Body of pancreas (tissue), 4 donors: ENCODE measurements around the gene ATG101. TPM values are rescaled to one million over a fixed set of nuclear protein-coding genes. Genes with fewer than 3 reads are reported as not detected.
"Not testable (repeated sequence)": the region's sequence is repeated elsewhere in the genome, so short reads cannot be mapped to it uniquely, and the experiment has no call there.

Experiments used
- ATAC-seq: fragments of 150-250 bp; one replicate; pipeline ENCODE4 v1.9.1; 2016
- DNase-seq, 4 donors: peaks; one replicate each; pipeline ENCODE4 v3.0.0-alpha.2; 2019
- H3K27ac ChIP-seq, 4 donors: fragments of 200-600 bp; sonication (generic); 1 replicate in 3 of 4; 2 replicates in 1 of 4; pipeline versions ENCODE4 v1.5.1 to v1.6.1; 2016 to 2019; ENCODE audit warnings: mild to moderate bottlenecking in 1 of 4, mixed read lengths in 1 of 4, moderate library complexity in 1 of 4
- H3K27me3 ChIP-seq, 2 donors: fragments of 200-600 bp; sonication (generic); one replicate each; pipeline ENCODE4 v1.6.0; 2016; ENCODE audit warnings: mild to moderate bottlenecking in 1 of 2
- H3K36me3 ChIP-seq, 2 donors: fragments of 200-600 bp; sonication (generic); replicated peaks in 1 of 2; 2 replicates each; pipeline ENCODE4 v1.5.1; 2016; ENCODE audit warnings: low read depth in 2 of 2; ENCODE audit not compliant: insufficient read depth in 1 of 2
- H3K4me1 ChIP-seq: fragments of 200-600 bp; sonication (generic); one replicate; pipeline ENCODE4 v1.6.0; 2016
- H3K4me3 ChIP-seq, 2 donors: fragments of 200-600 bp; sonication (generic); 1 replicate in 1 of 2; 2 replicates in 1 of 2; pipeline ENCODE4 v1.5.1; 2016 to 2019
- H3K9me3 ChIP-seq, 3 donors: fragments of 200-600 bp; sonication (generic); 1 replicate in 2 of 3; 2 replicates in 1 of 3; pipeline ENCODE4 v1.5.1; 2016
- POLR2A ChIP-seq, 3 donors: fragments of 450-650 bp; IDR thresholded peaks; one replicate each; pipeline ENCODE4 v1.6.1; 2016; ENCODE audit warnings: antibody characterized with exemption in 3 of 3, mild to moderate bottlenecking in 2 of 3
- WGBS, 2 donors: methylation state at CpG; one replicate each; pipeline ENCODE4 v1.1.5; 2017; 5-methylcytosine and 5-hydroxymethylcytosine counted together
- intact Hi-C: fragments of 100-400 bp; cut with DNase I; formaldehyde crosslinking; loops from one replicate; pipeline ENCODE4 v1.15.1; 2023
- total RNA-seq, 2 donors: library from RNA; depleted of rRNA; stranded (reverse); fragments of >200 nt; gene quantifications; one replicate each; pipeline ENCODE4 v1.1.0, GENCODE V29; 2016
- TF ChIP-seq, protein P1 (sequence below), 7 experiments: fragments of 450-650 bp in 4 of 7; fragments of 200-600 bp in 3 of 7; sonication (generic) in 3 of 7; IDR thresholded peaks; one replicate each; pipeline ENCODE4 v1.5.1; 2016 to 2019; ENCODE audit warnings: antibody characterized with exemption in 7 of 7

Gene ATG101
- total RNA-seq, 2 donors from 2014 or later: 25.7 to 25.9 TPM

DNA sequence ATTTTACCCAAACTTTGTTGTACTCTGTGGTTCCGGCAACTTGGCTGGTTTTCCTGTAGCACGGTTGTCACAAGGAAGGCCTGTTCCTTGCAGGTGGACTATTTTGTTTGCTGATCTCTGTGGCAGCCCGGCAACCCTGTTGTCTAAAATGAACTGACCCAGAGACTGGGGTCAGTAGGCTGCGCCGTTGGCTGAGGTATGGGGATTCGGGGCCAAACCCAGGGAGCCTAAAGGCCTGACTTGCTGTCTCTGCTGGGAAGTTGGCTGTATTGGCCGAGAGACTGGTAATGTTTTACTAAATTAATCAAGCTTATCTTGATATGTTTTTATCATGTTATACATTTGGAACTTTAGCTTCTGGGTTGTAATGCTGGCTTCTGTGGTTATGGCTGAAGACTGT, 23.6 kb downstream of the ATG101 start:
- Histone ChIP-seq H3K4me3 (no peak overlapping the region), H3K27ac (peak overlapping the region in 3 of 4 donors; percentile 32 to 73 (median 67)), H3K4me1 (peaks cover 23% of the 10 kb centered on the region), H3K36me3 (no peaks in the 10 kb centered on the region), H3K9me3 (no peaks in the 10 kb centered on the region), H3K27me3 (no peaks in the 10 kb centered on the region)
- 10 to 17% methylated on average over 5 to 7 of the region's 7 CpGs for WGBS, 2 donors
- no peak for TF ChIP-seq POLR2A (IDR thresholded peaks at IDR 0.05)
- TF ChIP-seq, protein P1, sequence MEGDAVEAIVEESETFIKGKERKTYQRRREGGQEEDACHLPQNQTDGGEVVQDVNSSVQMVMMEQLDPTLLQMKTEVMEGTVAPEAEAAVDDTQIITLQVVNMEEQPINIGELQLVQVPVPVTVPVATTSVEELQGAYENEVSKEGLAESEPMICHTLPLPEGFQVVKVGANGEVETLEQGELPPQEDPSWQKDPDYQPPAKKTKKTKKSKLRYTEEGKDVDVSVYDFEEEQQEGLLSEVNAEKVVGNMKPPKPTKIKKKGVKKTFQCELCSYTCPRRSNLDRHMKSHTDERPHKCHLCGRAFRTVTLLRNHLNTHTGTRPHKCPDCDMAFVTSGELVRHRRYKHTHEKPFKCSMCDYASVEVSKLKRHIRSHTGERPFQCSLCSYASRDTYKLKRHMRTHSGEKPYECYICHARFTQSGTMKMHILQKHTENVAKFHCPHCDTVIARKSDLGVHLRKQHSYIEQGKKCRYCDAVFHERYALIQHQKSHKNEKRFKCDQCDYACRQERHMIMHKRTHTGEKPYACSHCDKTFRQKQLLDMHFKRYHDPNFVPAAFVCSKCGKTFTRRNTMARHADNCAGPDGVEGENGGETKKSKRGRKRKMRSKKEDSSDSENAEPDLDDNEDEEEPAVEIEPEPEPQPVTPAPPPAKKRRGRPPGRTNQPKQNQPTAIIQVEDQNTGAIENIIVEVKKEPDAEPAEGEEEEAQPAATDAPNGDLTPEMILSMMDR (IDR thresholded peaks at IDR 0.05): no peak
- ATAC-seq (peak; percentile 92), DNase-seq (peak; percentile 61 to 80 (median 72))
- intact Hi-C loops: no loop called here

DNA sequence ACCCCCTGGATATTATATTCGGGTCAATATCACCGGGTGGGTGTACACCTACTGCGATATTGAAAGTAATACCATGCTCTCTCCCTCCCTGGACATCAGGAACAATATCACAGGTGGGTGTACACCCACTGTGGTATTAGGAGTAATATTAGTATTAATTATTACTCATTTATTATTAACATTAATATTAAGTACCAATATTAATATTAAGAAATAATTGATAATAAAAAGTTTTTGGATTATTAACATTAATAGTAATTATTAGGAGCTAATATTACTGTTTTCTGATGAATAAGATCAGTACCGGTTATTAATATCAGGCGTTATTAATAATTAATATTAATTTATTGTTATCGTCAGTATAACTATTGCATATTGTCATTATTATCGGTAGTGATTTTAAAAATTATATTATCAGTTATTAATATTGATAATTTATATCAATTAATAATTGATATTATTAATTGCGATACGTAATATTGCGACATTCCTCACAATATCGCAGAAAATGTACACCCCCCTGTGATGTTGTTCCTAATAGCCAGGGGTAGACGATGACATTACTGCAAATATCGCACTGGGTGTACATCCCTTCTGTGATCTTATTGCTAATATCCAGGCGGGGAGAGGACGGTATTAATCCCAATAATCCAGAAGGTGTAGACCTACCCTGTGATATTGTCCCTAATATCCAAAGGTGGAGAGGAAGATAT, 26.7 kb downstream of the ATG101 start:
- Histone ChIP-seq H3K9me3 (no peaks in the 10 kb centered on the region), H3K4me1 (peaks cover 19% of the 10 kb centered on the region), H3K27ac (no peak overlapping the region), H3K4me3 (no peak overlapping the region), H3K36me3 (no peaks in the 10 kb centered on the region), H3K27me3 (no peaks in the 10 kb centered on the region)
- 73 to 78% methylated on average over 15 of the region's 15 CpGs for WGBS, 2 donors
- no peak for TF ChIP-seq POLR2A (IDR thresholded peaks at IDR 0.05)
- TF ChIP-seq, protein P1 (IDR thresholded peaks at IDR 0.05): no peak
- no peak for ATAC-seq
- intact Hi-C loops: no loop called here
- no peak for DNase-seq

DNA sequence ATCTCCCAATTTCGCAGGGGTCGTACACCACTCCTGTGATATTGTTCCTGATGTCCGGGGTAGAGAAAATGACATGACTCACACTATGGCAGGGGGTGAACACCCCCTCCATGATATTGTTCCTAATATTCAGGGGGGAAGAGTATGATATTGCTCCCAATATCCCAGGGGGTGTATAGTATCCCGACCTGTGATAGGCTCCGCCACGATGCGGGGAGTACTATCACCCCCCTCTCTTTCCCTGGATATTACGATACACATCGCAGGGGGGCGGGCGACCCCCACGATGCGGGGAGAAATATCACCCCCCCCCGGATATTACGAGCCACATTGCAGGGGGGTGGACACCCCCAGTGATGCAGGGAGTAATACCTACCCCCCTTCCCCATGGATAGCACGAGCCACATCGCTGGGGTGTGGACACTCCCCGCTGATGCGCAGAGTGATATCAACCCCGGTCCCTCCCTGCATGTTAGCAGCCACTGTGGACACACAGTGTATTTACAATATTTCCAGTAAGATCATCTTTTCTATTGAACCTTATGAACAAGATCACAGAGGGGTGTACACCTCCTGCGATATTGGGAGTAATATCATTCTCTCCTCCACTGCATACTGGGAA, 27.4 kb downstream of the ATG101 start:
- WGBS, 2 donors: 64 to 65% methylated on average over 20 to 21 of the region's 21 CpGs
- TF ChIP-seq, protein P1 (IDR thresholded peaks at IDR 0.05): no peak
- TF ChIP-seq POLR2A (IDR thresholded peaks at IDR 0.05): no peak

DNA sequence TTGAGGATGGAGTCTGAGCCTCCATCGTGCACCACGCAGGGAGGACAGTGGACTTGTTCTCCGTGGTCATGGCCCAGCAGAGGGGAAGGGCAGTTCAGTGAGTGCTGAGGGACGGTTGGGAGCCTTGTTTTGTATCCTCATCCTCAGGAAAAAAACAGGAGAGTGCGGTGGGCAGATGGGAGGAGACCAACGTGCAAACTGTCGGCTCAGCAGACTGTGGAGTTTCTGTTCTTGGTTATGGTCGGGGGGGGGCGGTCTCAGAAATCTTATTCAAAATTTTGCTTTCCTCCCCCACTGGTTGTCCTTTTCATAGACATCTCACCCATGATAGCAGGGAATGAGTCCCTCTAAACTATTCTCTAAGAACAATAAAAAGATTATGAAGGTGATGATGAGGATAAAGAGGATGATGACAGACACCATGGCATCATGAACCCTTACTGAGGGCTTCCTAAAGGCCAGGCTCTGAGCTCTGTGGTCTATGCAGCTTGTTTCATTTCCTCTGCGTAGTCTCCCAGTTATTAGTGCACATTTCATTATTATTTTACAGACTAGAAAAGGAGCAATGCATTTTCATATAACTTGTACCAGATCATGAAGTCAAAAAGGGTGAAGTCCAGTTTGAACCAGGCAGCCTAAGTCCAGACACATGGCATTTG, 34.8 kb downstream of the ATG101 start:
- 62 to 66% methylated on average over 10 of the region's 10 CpGs for WGBS, 2 donors
- H3K9me3 ChIP-seq, H3K27ac ChIP-seq, H3K36me3 ChIP-seq, ATAC-seq, intact Hi-C loops, H3K4me1 ChIP-seq, DNase-seq, H3K4me3 ChIP-seq, H3K27me3 ChIP-seq: not testable (repeated sequence)

More for the DNA sequence above, 27.4 kb downstream of the ATG101 start:
- Histone ChIP-seq H3K4me3 (no peak overlapping the region), H3K36me3 (no peaks in the 10 kb centered on the region), H3K4me1 (peaks cover 17% of the 10 kb centered on the region), H3K27ac (no peak overlapping the region), H3K27me3 (no peaks in the 10 kb centered on the region), H3K9me3 (no peaks in the 10 kb centered on the region)
- intact Hi-C loops: no loop called here
- DNase-seq: no peak
- no peak for ATAC-seq
